HG02970 (cell line): ENCODE results near the gene DGKE.

Experiments
- ATAC-seq: cut with Tn5 transposase; IDR thresholded peaks from one replicate; pipeline ENCODE4 v1.9.1; 2021; ENCODE audit warnings: mild to moderate bottlenecking, moderate library complexity, moderate number of reproducible peaks; ENCODE audit not compliant: unreplicated experiment, low FRiP score

Gene DGKE

DNA sequence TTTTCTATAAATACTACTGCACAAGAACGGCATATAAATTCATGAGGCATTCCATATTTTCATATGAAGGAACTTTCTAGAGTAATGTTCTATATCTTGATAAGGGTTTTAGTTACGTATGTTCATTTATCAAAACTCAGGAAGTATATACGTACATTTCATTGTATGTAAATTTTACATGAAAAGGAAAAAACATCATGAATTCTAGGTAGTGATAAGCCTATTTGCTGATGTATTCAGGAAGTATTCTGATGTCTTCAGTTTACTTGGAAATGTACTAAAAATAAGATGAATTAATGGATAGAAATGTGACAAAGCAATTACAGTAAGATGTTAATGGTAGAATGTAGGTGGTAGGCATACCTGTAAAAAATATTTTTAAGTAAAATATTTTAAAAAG lies 4.7 kb downstream of the DGKE start:
- ATAC-seq, result no peak

- ATAC-seq, result no peak
Observed at GRCh38 chr17:56842577-56842976, 8.6 kb downstream of the DGKE start.

- ATAC-seq, result no peak
Observed at GRCh38 chr17:56845934-56846333, 12.0 kb downstream of the DGKE start.

DNA sequence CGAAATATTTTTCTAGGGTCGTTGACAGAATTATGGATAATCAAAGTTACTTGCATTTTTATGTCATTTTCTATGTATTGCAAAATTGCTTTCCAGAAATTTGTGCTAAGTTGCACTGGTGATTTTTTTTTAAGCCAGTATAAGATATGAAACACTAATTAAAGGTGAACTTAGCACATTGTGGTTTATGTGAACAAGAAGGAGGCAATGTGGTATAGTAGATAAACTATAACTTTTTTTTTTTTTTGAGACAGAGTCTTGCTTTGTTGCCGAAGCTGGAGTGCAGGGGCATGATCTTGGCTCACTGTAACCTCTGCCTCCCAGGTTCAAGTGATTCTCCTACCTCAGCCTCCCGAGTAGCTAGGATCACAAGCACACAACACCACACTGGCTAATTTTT lies 13.2 kb downstream of the DGKE start:
- no peak for ATAC-seq

- no peak for ATAC-seq
Observed at GRCh38 chr17:56849131-56849530, 15.2 kb downstream of the DGKE start.

DNA sequence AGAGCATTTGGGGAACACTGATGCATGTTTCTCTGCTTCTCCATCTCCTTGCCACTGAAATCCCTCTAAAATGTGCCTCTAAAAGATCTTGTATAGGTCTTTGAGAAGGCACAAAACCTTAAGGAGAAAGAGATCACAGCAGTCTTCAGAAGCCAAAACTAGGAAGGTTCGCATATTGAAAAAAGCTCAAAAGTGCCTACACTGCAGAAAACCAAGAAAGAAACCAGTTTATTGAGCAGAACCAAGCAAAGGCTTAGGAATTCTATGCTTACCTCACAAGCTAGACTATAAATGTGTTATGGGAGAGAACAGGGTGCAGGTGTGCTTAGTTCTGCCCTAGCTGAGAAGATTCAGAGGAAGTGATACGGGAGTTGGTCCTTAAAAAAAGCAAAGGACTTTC lies 16.6 kb downstream of the DGKE start:
- no peak for ATAC-seq

DNA sequence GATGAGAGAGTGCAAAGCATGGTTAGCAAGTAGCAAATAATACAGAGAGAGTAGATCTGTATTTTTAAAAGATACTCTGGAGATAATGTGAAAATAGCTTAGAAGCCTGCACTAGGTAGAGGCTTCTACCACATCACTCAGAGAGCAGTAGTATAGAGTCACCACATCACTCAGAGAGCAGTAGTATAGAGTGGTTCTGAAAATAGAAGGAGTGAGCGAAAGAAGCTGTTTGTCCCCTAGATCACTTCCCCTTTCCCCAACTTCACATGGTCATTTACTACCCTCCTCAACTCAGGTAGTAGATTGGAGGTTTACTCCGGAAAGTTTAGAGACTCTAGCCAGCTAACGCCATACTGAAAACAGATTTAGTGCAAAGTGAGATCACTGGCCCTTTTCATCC lies 17.1 kb downstream of the DGKE start:
- no peak for ATAC-seq

DNA sequence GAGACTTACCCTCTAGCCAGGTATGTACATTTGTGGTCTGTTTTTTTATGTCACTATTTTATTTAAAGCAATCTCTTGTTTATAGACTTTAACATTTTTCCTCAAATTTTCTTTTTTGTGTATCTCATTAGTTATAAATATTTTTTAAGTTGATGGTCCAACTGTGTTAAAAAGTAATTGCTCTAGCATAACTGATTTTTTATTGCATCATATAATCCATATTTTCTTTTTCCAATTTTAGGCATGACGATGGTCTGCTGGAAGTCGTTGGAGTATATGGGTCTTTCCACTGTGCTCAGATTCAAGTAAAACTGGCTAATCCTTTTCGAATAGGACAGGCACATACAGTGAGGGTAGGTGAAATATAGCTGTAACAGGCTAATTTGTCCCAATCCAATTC lies 27.9 kb downstream of the DGKE start:
- no peak for ATAC-seq

DNA sequence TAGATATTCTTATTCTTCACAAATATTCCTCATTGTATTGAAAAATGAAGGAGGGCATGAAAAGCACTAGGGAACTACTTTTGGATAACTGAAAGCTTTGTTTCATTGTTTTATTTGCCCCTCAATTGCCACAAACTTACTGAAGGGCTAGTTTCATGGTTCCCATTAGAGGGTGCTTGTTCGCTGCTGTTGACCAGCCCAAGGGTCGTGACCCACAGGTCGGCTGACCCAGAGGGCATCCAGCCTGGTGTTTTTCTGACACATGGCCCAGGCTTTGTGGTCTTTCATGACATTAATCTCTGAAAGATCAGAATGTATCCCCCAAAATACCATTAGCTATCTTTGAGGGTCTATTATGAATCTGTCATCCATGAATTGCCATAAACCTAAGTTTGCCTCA lies 30.0 kb downstream of the DGKE start:
- ATAC-seq, result no peak

- no peak for ATAC-seq
Observed at GRCh38 chr17:56866076-56866475, 32.1 kb downstream of the DGKE start.

- ATAC-seq, result no peak
Observed at GRCh38 chr17:56866496-56866895, 32.5 kb downstream of the DGKE start.

DNA sequence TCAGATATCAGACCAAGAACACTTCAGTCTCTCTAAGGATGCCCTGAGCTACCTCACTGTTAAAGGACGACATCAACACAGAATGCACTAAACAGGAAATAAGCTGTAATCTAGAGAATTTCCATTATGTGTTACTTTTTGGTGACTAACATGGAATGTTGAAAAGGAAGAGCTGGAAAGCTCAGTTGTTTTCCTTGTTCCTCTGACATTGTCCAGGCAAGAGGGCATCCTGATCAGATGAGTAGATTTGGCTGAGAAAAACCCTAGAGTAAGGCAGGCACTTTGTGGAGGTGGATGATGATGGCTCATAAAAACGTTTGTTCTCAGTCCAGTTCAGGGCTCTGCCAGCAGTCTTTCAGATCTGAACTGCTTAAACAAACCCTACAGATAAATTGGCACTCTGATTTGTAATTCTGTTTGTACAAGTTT lies 34.0 kb downstream of the DGKE start:
- ATAC-seq, result no peak

- ATAC-seq, result no peak
Observed at GRCh38 chr17:56868716-56869115, 34.8 kb downstream of the DGKE start.

- ATAC-seq, result no peak
Observed at GRCh38 chr17:56870081-56870651, 36.2 kb downstream of the DGKE start.

DNA sequence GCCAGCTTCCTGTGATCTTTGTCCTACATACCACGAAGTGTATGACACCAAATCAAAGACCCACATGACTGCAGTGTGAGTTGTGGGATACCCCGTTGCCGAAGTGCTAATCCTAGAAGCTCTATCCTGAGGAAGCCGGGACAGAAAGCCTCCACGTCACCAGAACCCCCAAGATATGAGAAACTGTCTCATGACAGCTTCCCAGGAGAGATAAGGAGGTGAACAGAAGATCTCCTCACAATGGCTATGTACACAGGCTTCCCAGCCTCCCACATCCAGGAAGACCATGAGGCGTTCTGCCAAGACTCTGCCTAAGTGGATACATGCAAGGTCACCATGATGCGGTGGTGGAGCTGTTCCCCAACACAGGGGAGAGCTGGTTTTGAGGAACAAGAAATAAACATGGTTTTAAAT lies 42.8 kb downstream of the DGKE start:
- no peak for ATAC-seq

- ATAC-seq, result no peak
Observed at GRCh38 chr17:56879280-56879679, 45.3 kb downstream of the DGKE start.

- ATAC-seq, result no peak
Observed at GRCh38 chr17:56880133-56880532, 46.2 kb downstream of the DGKE start.

DNA sequence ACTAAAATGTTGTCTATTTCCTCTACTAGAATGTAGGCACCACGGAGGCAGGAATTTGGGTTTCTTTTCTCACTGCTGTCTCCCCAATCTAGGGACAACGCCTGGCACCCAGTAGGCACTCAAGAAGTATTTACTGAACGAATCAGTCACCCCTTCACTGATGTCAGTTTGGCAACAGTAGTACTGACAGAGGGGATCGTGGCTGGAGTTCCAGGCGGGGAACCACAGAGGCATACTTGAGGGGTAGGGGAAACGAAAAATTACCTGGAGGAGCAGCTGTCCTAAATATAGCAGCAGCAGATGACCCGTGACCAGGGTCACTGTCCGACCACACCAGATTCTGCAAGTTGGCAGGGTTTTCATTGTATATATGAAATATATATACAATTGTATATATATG lies 46.6 kb downstream of the DGKE start:
- no peak for ATAC-seq

GRCh38 chr17:56881685-56882295 lies 47.8 kb downstream of the DGKE start:
- no peak for ATAC-seq

DNA sequence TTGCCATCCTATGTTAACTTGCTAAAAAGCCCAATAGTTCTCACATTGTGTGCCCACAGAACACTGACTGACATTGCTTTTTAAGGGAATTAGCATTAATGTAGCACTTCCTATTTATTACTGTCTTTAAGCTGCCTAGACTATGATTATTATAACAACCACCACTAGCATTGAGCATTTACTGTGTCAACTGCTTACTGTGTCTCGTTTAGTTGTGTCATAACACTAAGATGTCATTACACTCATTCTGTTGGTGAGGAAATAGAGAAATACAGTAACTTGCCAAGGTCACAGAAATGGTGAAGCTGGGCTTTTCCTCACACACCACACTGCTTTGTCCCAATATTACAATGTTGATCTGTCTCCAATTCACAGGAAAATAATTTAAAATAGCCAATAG lies 49.7 kb downstream of the DGKE start:
- no peak for ATAC-seq

DNA sequence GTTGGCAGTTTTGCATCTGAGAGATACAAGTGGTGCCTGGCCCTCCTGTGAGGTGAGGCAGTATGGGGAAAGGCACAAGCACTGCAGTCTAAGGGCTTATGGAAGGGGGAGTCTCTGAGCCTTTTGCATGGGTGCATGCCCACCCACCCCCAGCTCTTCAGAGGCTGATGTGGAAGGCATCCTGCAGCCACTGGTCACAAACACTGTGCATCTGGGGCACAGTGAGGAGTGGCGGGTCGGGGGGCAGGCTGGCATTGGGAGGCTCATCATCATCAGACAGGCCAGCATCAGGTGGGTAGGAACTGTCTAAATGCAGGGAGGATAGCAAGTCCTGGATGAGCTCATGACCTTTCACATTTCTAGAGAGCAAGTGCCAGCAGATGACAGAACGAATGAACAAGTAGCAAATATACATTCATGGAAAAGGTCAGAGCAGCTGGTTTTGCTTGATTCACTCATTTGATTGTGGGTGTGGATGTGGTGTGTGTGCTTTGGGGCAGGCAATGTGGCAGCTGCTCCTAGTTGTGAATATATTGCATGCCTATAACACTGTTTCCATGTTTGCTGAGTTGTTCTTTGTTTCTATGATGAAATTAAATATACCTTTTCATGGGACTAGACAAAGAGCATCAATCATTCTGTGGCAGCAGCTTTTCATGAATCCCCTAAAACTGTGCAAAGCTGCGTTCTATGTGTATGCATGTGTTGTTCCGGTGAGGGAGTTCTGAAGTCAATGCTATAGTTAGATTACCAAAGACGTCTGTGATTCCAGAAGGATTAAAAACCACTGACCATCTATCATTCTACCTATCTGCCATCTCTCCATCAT lies 50.7 kb downstream of the DGKE start:
- no peak for ATAC-seq

DNA sequence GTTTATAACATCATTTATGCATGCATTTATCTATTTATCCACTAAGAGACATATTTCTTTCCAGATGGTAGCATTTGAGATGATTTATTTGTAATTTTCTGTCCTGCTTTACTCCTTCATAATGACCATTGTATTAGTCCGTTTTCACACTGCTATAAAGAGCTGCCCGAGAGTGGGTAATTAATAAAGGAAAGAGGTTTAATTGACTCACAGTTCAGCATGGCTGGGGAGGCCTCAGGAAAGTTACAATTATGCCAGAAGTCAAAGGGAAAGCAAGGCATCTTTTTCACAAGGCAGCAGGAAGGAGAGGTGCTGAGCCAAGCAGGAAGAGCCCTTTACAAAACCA lies 51.3 kb downstream of the DGKE start:
- ATAC-seq, result no peak
